DND-41 (cell line): ENCODE results near the gene TRAP1.

Experiments
- ATAC-seq: fragments of 200-7000 bp; cut with Tn5 transposase; 3 replicates; pipeline ENCODE4 v1.9.1; 2021; ENCODE audit warnings: low read depth; ENCODE audit not compliant: insufficient read depth
- DNase-seq: peaks from one replicate; pipeline ENCODE4 v3.0.0-alpha.2; 2020
- H2AFZ ChIP-seq: 2 replicates; pipeline ENCODE4 v1.6.0; 2012; ENCODE audit warnings: low read depth, low read length
- H3K27ac ChIP-seq: 2 replicates; pipeline ENCODE4 v1.5.1; 2012; ENCODE audit warnings: low read length, inconsistent platforms
- H3K27me3 ChIP-seq: fragments of 200-600 bp; sonication (generic); 2 replicates; pipeline ENCODE4 v1.6.0; 2012; ENCODE audit warnings: low read length, mild to moderate bottlenecking, inconsistent platforms; ENCODE audit not compliant: insufficient read depth, poor library complexity
- H3K36me3 ChIP-seq: 2 replicates; pipeline ENCODE4 v1.5.1; 2012; ENCODE audit warnings: low read length, inconsistent platforms; ENCODE audit not compliant: insufficient read depth
- H3K4me1 ChIP-seq: 2 replicates; pipeline ENCODE4 v1.5.1; 2012; ENCODE audit warnings: mild to moderate bottlenecking, low read length; ENCODE audit not compliant: insufficient read depth
- H3K4me2 ChIP-seq: 2 replicates; pipeline ENCODE4 v1.6.0; 2012; ENCODE audit warnings: mild to moderate bottlenecking, moderate library complexity, low read length, inconsistent platforms; ENCODE audit not compliant: insufficient read depth
- H3K4me3 ChIP-seq, 2 experiments: fragments of 200-600 bp in 1 of 2; shearing (Covaris generic) in 1 of 2; 2 replicates each; pipeline ENCODE4 v1.5.1; 2012 to 2016; ENCODE audit warnings: inconsistent platforms in 2 of 2, low read length in 2 of 2, mild to moderate bottlenecking in 2 of 2, low read depth in 1 of 2, moderate library complexity in 1 of 2
- H3K79me2 ChIP-seq: 2 replicates; pipeline ENCODE4 v1.6.0; 2012; ENCODE audit warnings: low read length, inconsistent platforms; ENCODE audit not compliant: insufficient read depth
- H3K9ac ChIP-seq: 2 replicates; pipeline ENCODE4 v1.6.0; 2012; ENCODE audit warnings: low read depth, mild to moderate bottlenecking, inconsistent platforms, low read length, moderate library complexity
- H3K9me3 ChIP-seq: 2 replicates; pipeline ENCODE4 v1.5.1; 2012; ENCODE audit warnings: low read length, moderate library complexity, mild to moderate bottlenecking, inconsistent platforms; ENCODE audit not compliant: insufficient read depth, severe bottlenecking
- H4K20me1 ChIP-seq: 2 replicates; pipeline ENCODE4 v1.6.0; 2012; ENCODE audit warnings: low read length; ENCODE audit not compliant: insufficient read depth
- CTCF ChIP-seq: IDR thresholded peaks from 2 replicates; pipeline ENCODE4 v1.5.1; 2012; ENCODE audit warnings: borderline replicate concordance, low read length, moderate library complexity, mild to moderate bottlenecking; ENCODE audit not compliant: poor library complexity, severe bottlenecking; ENCODE audit errors: extremely low read depth
- EZH2 ChIP-seq: IDR thresholded peaks from 3 replicates; pipeline ENCODE4 v1.6.1; 2012; ENCODE audit warnings: borderline replicate concordance, low read depth, mild to moderate bottlenecking, moderate library complexity, low read length, inconsistent platforms; ENCODE audit not compliant: severe bottlenecking

Gene TRAP1

DNA sequence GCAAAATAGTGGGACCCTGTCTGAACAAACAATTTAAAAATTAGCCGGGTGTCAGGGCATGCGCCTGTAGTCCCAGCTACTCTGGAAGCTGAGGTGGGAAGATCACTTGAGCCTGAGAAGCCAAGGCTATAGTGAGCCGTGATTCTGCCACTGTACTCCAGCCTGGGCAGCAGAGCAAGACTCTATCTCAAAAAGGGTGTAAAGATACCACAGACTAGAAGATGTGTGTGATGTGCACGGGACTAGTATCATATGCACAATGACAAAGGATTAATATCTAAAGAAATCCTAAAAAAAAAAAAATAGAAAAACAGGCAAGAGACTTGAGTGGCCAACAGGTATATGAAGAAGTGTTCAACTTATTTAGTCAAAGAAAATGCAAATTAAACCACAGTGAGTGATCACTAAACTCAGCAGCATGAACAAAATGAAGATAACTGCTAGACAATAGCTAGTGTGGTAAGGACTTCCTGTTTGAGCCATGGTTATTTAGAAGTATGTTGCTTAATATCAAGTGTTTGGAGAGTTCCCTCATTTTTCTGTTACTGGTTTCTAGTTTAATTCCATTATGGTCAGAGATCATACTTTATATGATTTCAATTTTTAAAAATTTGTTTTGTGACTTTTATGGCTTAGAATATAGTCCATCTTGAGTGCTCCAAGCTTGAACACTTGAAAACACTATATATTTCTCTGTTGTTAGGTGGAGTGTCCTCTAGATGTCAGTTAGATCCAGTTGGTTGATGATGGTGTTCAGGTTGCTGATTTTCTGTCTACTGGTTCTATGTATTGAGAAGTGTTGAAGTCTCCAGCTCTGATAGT lies 91.2 kb downstream of the TRAP1 start:
- Histone ChIP-seq H3K9me3 (no peaks in the 10 kb centered on the region), H2AFZ (peak overlapping the region; percentile 30; the same call in 1 of the 2 replicates), H3K4me3 (no peak overlapping the region), H3K9ac (peak overlapping the region; percentile 23; the same call in 1 of the 2 replicates), H3K4me1 (peaks cover 19% of the 10 kb centered on the region), H3K27ac (peak overlapping the region; percentile 76), H3K79me2 (peaks cover 6% of the 10 kb centered on the region), H4K20me1 (no peaks in the 10 kb centered on the region), H3K4me2 (peak overlapping the region; percentile 47), H3K27me3 (no peaks in the 10 kb centered on the region), H3K36me3 (no peaks in the 10 kb centered on the region)
- no peak for DNase-seq
- peak; percentile 47 for TF ChIP-seq CTCF
- no peak for TF ChIP-seq EZH2
- ATAC-seq, result peak; percentile 88

DNA sequence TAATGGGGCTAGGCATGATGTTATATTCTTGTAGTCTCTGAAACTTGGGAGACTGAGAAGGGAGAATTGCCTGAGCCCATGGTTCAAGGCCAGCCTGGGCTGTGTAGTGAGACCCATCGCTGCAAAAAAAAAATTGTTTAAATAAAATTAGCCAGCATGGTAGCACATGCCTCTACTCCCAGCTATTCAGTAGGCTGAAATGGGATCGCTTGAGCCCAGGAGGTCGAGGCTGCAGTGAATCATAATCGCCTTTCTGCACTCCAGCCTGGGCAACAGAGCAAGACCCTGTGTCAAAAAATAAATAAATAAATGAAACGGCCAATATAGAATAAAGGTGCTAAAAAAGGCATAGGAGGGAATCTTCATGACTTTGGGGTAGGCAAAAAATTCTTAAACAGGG lies 92.0 kb downstream of the TRAP1 start:
- no peaks in the 10 kb centered on the region for H4K20me1 ChIP-seq
- no peak overlapping the region for H3K9ac ChIP-seq
- DNase-seq (no peak), ATAC-seq (no peak)
- H2AFZ ChIP-seq, result no peak overlapping the region
- H3K79me2 ChIP-seq, result peaks cover 6% of the 10 kb centered on the region
- H3K36me3 ChIP-seq, result no peaks in the 10 kb centered on the region
- no peak overlapping the region for H3K4me2 ChIP-seq
- TF ChIP-seq EZH2 (no peak), CTCF (no peak)
- peaks cover 19% of the 10 kb centered on the region for H3K4me1 ChIP-seq
- no peaks in the 10 kb centered on the region for H3K27me3 ChIP-seq
- no peak overlapping the region for H3K27ac ChIP-seq
- no peak overlapping the region for H3K4me3 ChIP-seq
- no peaks in the 10 kb centered on the region for H3K9me3 ChIP-seq

GRCh38 chr16:3623642-3624041 lies 93.7 kb downstream of the TRAP1 start:
- Histone ChIP-seq H3K36me3 (no peaks in the 10 kb centered on the region), H3K9ac (no peak overlapping the region), H3K9me3 (no peaks in the 10 kb centered on the region), H3K4me3 (no peak overlapping the region), H3K4me2 (no peak overlapping the region), H3K27ac (no peak overlapping the region), H3K79me2 (peaks cover 15% of the 10 kb centered on the region), H3K27me3 (no peaks in the 10 kb centered on the region), H2AFZ (no peak overlapping the region), H3K4me1 (peaks cover 19% of the 10 kb centered on the region), H4K20me1 (no peaks in the 10 kb centered on the region)
- TF ChIP-seq EZH2 (no peak), CTCF (no peak)
- ATAC-seq (no peak), DNase-seq (no peak)
